CD4-positive, alpha-beta T cell treated with Interleukin-17A for 1 hour (primary cell): ENCODE results near the gene TMEM52.

Experiments used
- DNase-seq: peaks from one replicate; pipeline ENCODE4 v3.0.0-alpha.2; 2020

TMEM52 gene

DNA sequence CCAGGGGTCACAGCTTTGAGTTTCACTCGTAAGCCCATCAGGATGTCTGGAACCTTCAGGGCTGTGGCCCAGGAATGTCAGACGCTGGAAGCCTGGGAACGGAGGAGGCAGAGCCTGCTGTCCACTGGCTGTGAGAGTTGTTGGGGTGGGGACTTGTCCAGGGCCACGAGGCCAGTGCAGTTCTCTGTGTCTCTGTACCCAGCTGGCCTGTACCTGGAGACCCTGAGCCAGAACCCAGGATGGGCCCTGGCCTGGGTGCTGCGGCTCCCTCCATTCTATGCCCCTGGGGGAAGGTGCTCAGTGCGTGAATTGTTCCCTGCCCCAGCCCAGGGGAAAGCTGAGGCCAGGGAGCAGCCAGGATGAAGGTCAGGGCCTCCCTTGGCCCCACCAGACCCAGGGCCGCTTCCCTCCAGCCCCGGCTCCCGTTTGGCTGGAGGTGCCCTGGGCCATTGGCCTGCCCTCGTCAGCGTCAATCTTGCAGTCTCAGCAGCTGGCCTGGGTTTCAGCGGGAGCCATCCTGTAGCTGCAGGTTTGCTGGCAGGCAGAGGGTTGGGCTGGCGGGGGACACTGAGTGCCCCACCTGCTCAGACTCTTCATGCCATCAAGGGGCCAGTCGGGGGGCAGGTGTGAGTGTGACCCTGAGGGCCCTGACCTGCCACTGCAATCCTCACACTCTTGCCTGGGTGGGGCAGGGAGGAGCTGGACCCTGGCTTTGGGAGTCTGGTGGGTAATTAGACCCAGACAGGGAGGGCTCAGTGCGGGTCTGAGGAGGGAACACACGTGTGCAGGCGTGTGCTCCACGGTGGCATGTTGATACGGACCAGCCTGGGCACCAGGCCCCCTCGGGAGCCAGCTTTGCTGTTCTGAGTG lies 4.7 kb downstream of the TMEM52 start:
- no peak for DNase-seq

DNA sequence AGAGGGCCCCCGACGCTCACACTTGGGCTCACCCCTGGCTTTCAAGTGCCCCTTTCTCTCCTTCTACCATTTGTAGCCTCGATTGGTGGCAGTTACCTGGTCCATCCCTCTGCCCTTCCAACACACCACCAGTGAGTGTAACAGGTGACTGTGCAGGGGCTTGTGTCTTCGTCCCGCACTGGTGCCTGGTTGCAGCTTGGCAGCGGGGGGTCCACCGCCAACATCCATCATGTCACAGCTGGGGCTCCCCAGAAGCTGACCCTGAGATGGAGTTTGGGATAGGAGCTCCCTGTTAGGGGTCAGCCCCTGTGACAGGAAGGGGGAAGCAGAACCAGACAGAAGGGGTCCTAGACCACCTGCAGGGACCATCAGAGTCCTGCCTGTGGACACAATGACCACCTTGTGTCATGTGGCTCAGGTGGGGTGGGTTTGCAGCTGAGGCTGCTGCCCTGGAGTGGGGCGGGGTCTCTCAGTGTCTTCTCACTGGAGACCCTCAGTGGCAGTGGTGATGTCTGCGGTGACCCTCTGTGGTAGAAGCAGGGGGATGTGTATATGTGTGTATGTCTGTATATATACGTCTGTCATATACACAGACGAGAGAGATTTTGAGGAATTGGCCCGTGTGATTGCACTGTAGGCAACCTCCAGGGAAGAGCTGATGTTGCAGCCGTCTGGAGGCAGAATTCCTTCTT lies 7.6 kb downstream of the TMEM52 start:
- no peak for DNase-seq

DNA sequence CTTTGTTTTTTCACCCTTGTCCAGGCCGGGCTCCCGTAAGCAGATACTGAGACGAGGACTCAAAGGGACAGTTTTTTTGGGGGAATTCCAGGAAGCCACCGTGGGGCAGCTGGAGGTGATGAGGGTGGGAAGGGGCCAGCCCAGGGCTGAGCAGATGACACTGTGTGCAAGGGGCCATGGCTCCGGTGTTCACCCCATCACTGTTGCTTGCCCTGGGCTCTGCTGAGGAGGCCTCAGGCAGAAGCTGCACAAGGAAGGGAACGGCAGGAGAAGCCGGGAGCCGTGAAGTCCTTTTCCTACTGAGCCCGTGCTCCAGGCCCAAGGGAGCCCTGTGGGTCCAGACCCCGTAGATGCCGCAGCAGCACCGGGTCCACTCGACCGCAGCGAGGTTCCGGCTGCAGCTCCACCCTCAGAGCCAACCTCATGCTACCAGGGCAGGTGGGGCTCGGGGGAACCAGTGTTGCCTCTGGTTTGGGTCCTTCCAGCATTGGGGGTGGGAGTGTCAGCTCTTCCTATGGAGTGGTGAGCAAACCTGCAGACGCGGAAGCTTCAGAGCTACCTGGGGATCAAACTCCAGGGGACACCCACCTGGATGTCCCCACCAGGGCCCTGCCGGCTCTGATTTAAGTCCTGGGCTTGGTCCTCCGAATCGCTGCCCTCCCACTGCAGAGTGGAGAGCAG lies 8.3 kb downstream of the TMEM52 start:
- no peak for DNase-seq

DNA sequence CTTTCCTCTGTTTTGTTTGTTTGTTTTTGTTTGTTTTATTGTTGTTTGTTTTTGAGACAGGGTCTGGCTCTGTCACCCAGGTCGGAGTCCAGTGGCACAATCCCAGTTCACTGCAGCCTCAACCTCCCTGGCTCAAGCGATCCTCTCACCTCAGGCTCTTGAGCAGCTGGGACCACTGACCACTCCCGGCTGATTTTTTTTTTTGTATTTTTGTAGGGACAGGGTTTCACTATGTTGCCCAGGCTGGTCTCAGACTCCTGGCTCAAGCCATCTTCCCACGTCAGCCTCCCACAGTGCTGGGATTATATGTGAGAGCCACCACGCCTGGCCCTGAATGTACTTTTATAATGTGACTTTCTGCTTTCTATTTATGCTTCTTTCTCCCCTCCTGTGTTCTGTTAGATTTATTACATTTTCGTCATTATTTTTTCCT lies 9.0 kb downstream of the TMEM52 start:
- DNase-seq, result no peak

DNA sequence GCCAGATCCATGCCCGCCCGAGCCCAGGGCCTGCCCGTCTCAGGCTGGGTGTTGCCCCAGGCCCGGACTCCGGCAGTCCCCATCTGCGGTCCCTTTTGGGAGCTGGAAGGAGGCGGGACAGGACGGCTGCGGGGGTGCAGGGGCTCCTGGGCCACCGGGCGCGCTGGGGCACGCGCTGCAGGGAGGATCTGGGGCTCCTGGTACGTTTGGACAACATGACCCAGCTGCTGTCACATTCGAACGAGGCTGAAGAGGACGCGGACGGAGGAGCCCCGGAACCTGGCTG lies 10.6 kb downstream of the TMEM52 start:
- no peak for DNase-seq

DNA sequence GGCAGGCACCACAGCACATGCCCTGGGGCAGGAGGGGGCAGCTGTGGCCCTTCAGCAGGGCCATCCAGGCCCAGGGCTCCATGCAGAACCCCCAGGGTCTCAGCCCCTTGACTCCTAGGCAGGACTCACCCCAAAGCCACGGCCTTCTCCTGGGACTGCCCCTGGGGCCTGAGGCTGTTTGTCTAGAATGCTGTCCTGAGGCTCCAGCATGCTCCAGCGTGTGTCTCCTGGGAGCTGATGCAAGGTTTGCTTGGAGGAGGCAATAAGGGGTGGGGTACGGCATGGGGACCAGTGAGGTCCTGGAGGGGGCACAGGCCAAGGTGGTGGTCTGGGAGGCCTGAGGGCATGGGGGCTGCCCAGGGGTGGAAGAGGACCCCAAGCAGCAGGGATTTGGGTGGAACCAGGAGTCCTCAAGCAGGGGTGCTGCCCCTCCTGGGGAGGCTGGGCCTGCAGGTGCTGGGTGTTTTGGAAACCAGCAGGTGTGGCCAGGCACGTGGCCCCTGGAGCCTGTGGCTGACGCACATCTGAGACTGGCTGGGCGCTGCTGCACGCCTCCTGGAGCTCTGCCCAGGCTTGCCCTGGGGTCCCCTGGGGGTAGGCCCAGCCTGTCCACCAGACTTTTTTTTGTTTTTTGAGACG lies 11.9 kb downstream of the TMEM52 start:
- no peak for DNase-seq

DNA sequence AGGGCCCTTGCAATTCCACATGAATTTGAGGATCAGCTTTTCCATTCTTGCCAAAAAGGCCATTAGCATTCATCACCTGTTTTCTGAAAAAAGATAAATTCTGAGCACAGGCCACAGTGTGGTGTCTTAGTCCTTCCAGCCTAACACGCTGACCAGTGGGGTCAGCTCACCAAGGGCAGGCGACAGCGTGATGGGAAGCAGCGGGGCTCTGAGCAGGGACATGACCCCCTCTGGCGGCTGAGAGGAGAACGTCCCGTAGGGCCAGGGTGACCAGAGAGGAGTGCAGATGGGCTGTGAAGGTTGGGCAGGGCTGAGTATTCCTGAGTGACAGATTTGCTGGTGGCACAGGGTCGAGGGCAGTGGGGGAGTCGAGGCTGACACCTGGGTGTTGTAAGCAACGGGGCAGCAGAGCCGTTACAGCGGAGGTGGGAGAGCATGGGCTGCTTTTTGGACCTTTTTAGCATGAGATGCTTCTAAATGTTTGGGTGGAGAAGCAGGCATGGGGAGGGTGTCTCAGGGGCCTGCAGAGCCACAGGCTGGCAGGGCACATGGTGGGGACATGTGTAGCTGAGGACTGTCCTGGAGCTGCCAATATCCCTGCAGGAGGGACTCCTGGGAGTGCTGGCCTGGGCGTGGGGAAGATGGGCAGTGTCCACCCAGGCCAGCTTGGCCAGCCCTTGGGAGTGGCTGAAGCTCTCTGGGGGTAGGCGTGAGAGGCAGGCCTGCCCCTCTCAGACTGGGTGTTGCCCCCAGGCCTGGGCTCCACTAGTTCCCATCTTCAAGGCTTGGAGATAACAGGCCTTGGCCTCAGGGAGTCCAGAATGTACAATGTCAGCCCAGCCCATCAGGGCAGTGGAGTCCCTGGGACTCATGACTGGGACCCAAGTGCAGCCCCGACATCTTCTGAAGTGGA lies 12.6 kb downstream of the TMEM52 start:
- DNase-seq, result peak; percentile 76

DNA sequence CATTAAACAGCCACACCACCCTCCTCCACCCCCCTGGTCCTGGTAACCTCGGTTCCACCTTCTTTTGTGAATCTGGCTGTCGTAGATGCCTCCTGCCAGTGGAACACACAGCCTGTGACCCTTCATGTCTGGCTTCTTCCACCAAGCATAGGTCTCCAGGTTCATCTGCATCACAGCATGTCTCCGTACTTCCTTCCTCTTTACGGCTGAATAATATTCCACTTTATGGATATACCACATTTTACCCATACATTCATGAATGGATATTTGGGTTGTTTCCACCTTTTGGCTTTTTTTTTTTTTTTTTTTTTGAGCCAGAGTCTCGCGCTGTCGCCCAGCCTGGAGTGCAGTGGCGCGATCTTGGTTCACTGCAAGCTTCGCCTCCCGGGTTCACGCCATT lies 15.9 kb downstream of the TMEM52 start:
- DNase-seq, result no peak

DNA sequence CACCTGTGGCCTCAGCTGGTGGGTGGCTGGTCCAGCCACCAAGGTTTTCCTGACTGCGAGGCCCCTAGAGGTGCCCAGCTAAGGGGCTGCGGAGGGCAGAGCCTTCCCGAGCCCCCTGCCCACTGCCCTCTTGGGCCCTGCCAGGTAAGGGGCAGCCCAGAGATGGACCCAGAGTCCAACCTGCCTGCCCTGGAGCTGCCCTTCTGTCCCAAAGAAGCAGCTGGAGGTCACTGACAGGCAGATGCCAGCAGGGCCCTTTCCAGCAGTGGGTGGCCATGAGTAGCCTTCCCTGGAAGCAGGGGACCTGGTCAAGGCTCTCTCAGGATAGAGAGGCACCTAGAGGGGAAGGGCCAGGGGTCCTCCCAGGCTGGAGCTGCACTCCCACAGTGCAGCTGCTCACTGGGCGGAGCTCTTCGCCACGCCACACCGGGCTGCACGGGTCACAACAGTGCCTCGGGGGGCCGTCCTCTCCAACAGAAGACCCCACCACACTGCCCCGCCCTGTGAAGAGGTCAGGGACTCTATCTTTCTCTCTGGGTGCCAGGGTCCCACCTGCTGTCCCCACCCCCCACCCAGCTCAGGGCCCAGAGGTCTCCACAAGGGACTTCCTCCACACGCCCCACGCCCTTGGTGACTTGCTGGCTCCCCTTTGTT lies 17.3 kb downstream of the TMEM52 start:
- no peak for DNase-seq

DNA sequence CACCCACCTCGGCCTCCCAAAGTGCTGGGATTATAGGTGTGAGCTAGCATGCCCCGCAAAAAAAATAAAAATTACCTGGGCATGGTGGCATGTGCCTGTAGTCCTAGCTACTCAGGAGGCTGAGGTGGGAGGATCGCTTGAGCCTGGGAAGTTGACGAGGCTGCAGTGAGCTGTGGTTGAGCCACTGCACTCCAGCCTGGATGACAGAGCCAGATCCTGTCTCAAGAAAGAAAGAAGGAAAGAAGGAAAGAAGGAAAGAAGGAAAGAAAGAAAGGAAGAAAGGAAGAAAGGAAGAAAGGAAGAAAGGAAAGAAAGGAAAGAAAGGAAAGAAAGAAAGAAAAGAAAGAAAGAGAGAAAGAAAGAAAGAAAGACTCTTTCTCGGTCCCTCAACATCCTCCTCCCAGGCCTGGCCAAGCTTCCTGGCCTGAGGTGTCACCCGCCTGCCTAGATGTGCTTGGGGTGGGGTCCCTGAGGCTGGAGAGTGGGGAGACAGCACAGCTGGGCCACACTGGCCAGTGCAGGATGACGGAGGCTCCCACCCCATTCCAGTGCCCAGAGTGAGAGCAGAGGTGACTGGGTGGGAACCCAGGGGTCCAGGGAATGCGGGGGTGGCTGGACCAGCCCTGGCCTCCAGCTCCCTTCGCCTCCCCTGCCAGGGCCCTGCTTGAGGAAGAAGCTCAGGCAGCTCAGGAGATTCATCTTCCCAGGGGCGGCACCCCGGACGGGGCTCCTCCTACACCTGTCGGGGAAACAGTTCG lies 18.0 kb downstream of the TMEM52 start:
- no peak for DNase-seq

DNA sequence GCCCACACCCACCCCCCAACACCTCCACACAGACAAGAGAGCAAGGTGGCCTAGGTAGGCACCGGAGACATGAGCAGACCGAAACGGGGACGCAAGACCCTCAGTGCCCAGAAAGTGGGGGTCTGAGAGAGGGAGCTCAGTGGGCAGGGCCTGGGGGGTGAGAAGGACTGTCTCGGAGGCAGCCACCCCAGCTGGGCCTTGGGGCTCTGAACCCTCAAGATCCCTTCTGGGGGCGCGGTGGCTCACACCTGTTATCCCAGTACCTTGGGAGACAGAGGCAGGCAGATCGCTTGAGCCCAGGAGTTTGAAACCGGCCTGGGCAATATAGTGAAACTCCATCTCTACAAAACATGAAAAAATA lies 19.1 kb downstream of the TMEM52 start:
- DNase-seq, result no peak

DNA sequence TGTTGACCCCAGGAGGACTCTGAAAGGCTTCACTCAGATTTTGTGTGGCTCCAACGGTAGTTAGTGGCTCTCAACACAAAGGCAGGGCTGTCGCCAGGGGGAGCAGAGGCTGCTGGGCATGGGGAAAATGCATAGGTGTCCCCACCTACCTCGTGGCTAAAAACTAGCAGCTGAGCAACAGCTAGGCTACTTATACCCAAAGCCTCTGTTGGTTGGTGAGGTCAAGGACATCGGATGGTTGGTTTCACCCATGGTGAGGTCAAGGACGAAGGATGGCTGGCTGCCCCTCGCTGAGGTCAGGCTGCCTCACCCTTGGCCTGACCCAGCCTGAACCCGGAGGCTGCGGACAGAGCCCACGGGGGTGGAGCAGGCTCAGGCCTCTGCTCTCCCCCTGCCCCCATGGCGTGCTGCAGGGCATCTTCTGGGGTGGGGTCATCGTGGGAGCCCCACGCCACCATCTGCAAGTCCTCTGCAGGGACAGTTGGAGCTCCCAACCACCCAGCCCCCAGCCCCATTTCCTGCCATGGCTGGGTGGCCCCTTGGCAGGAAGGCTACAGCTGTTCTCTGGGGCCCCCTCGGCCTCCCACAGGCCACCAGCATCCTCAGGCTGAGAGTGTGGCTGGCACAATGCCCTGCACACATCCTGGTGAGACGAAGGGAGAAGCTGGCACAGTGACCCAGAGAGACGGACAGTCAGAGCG lies 19.7 kb downstream of the TMEM52 start:
- DNase-seq, result no peak

DNA sequence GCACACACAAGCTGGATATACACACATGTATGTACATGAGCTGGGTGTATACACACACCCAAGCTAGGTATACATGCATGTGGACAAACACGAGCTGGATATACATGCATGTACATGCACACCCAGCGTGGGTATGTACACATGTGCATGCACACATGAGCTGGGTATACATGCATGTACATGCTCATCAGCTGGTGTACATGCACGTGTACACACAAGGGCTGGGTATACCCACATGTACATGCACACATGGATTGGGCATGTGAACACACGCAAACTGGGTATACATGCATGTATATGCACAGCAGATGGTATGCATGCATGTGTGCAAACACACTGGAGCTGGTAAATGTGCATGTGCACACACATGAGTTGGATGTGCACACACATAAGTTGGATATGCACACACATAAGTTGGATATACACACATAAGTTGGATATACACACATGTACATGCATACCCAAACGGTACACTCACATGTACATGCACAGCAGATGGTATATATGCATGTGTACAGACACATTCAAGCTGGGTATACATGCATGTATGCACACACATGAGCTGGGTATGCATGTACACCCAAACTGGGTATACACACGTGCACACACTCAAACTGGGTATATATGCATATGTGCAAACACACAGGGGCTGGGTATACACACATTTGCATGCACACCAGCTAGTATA lies 20.7 kb downstream of the TMEM52 start:
- DNase-seq, result no peak

DNA sequence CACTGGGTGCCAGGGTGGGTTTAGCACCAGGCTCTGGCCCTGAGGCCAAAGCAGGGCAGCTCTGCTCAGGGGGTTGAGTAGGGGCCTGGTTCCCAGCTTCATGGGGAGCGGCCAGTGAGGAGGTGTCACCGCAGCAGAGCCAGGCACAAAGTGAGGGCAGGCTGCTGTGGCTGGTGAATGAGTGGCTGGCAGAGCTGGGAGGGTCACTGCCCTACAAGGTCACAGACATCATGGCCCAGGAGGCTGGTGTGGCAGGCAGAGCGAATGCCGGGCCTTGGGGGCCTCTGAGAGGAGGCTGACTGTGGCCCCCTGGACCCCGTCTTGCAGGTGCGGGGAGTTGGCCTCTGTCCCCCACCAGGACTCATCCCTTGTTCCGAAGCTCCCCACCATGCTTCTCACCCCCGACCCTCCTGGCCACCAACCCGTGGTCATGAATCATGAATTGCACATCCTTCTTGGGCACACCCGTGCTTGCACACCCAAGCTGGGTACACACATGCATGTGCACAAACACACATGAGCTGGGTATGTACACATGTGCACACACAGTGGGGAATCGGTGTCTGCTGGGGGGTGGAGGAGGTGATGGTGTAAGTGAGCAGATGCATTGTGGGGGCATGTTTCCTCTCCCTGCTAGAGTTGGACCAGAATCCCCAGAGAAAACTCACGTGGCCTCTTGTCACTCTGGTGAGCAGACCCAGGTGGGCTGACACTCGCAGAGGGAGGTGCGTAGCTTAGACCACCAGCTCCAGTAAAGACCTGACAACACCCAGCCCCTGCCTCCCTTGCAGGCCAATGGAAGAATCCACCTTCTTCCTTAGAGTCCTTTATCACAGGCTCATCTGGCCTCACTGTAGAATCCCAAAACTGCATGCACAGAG lies 23.4 kb downstream of the TMEM52 start:
- no peak for DNase-seq

DNA sequence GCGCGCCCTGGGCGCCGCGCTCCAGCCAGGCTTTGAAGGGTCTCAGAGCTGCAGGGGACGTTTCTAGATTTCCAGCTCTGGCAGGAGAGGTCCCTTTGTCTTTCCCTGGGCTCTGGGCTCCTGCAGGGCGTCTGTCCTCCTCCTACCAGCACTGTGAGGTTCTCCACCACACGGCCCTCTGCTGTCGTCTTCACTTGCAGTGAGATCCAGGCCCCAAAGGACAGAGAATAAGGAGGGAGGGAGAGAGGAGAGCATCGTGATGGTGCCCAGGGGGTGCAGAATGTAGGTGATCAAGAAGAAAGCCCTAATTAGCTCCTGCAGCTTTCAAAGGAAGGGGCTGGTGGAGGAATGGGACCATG lies 24.0 kb downstream of the TMEM52 start:
- no peak for DNase-seq

DNA sequence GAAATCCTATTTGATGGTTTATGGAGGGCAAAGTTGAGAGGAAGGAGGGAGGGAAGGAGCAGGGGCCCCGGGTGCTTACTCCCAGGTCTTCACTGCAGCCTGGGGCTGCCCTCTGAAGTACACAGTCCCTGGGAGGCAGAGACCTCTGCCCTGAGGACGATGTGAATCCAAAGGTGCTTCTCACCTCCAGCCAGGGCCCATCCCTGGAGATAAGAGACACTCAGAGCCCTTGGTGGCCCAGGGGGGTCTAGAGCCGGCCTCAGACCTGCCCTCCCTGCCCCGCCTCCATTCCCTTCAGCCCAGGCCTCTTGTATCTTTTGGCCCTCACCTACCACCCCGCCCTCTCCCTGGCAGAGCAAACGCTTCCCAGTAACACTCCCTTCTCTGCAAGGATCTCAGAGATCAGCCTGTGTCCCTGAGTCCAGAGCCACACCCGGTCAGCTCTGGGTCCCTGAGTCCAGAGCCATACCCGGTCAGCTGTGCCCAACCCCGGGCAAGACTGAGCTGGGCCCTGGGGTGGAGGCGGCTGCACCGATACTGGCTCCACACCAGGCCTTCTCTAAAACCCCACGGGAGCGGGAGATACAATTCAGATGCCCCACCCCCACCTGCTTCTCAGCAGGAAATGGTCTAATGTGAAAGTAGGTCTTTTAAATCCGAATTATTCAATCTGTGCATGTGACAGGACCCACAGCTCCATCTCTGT lies 24.6 kb downstream of the TMEM52 start:
- no peak for DNase-seq

DNA sequence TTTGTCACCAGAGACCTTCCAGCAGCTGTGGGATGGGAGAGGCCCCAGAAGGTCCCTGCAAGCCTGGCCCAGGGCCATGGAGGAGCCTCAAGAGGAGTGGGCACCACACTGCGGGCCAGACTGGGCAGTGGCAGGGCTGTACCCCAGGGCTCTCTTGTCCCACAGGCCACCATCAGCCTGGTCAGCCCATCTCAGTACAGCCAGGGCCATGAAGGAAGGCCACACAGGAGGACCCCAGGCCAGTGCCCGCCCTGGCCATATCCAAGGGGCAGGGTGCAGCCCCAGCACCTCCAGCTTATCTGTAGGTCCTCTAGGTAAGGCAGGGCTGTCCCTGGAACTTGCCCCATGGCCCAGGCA lies 25.1 kb downstream of the TMEM52 start:
- DNase-seq, result no peak

DNA sequence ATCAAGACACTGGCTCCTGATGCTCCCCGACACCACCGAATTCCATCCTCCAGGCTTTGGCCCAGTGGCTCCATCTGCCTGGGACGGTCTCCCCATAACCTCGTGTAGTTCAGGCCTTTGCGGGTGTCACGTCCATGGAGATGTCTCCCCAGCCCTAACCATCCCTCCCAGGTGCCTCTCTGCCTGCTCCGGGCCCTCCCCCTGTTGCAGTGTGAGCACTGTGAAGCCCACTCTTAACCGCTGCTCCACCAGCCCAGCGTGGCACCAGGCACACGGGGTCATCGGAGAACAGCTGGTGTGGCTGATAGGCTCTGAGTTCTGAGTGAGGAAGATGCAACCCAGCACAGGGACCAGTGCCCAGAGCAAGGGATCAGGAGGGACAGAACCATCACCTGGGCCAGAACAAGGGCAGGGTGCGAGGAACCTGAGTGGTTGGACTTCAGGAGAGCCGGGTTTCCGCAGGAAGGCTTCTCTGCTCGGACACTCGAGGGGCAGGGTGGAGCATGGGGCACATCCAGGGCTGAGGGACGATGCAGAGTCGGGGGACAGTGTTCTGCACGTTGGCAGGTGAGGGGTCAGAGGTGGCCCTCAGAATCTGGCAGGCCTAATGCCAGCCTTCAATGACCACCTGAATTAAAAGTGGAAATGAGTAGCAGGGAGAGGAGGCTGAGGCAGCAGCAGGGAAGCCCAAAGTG lies 25.6 kb downstream of the TMEM52 start:
- DNase-seq, result no peak
